Vagina (tissue), 2 donors: ENCODE results near the gene GIPC3. TPM values are rescaled to one million over a fixed set of nuclear protein-coding genes. Genes with fewer than 3 reads are reported as not detected.

ENCODE experiments used
- DNase-seq, 2 donors: peaks; one replicate each; pipeline ENCODE4 v3.0.0-alpha.2; 2017; ENCODE audit errors: extremely low spot score in 2 of 2
- H3K27ac ChIP-seq: fragments of 200-600 bp; sonication (generic); one replicate; pipeline ENCODE4 v1.5.1; 2019
- H3K27me3 ChIP-seq: fragments of 200-600 bp; sonication (generic); one replicate; pipeline ENCODE4 v1.5.1; 2019
- H3K36me3 ChIP-seq, 2 donors: fragments of 200-600 bp; sonication (generic); one replicate each; pipeline ENCODE4 v1.5.1; 2017 to 2019
- H3K4me1 ChIP-seq: fragments of 200-600 bp; sonication (generic); one replicate; pipeline ENCODE4 v1.5.1; 2019
- H3K4me3 ChIP-seq, 2 donors: fragments of 200-600 bp; sonication (generic); 1 replicate in 1 of 2; 2 replicates in 1 of 2; pipeline ENCODE4 v1.5.1; 2016 to 2019
- H3K9me3 ChIP-seq: fragments of 200-600 bp; sonication (generic); one replicate; pipeline ENCODE4 v1.5.1; 2019
- POLR2A ChIP-seq, 2 donors: fragments of 450-650 bp; IDR thresholded peaks; one replicate each; pipeline ENCODE4 v1.6.1; 2017; ENCODE audit warnings: antibody characterized with exemption in 2 of 2, mild to moderate bottlenecking in 2 of 2, moderate library complexity in 2 of 2
- POLR2AphosphoS5 ChIP-seq, 2 donors: sonication (generic); formaldehyde crosslinking; IDR thresholded peaks; one replicate each; pipeline ENCODE4 v1.9.0; 2017; ENCODE audit warnings: antibody characterized with exemption in 2 of 2, mild to moderate bottlenecking in 2 of 2, low read depth in 1 of 2; ENCODE audit not compliant: insufficient read depth in 1 of 2
- intact Hi-C: fragments of 100-400 bp; cut with DNase I; formaldehyde crosslinking; loops from one replicate; pipeline ENCODE4 v1.15.1; 2023
- total RNA-seq: library from RNA; depleted of rRNA; stranded (reverse); fragments of >200 nt; gene quantifications from one replicate; pipeline ENCODE4 v1.2.3, GENCODE V29; 2016
- TF ChIP-seq, protein P1 (sequence below), 3 experiments: fragments of 450-650 bp in 2 of 3; fragments of 200-600 bp in 1 of 3; sonication (generic) in 1 of 3; IDR thresholded peaks; one replicate each; pipeline ENCODE4 v1.5.1; 2017 to 2019; ENCODE audit warnings: antibody characterized with exemption in 3 of 3, mild to moderate bottlenecking in 2 of 3, moderate library complexity in 2 of 3

The GIPC3 gene
- total RNA-seq, 1 donor from 2014 or later: 0.25 TPM

DNA sequence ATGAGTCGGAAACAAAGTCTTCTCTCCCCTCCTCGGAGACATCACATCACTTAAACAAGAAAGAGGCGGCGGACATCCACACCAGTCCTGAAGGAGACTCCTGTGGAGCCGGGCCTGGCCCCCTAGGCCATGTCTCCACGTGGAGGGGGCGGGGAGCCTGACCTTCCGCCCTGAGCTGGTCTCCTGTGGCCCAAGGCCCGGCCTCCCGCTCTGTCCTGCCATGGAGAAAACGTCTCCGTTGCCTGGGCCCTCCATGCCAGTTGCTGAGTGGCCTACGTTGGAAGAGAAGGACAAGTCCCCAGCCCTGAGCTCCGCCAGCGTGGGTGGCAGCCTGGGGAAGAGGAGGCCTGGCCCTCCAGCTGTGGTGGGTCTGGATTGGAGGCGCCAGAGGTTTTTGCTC, 46.8 kb downstream of the GIPC3 start:
- Histone ChIP-seq H3K36me3 (peaks cover 0 to 21% of the 10 kb centered on the region in 2 donors), H3K4me3 (no peak overlapping the region), H3K27me3 (no peaks in the 10 kb centered on the region), H3K4me1 (no peaks in the 10 kb centered on the region), H3K27ac (no peak overlapping the region), H3K9me3 (no peaks in the 10 kb centered on the region)
- TF ChIP-seq POLR2A (IDR thresholded peaks at IDR 0.05) (no peak), POLR2AphosphoS5 (IDR thresholded peaks at IDR 0.05; ENCODE audit: insufficient read depth in 1 of 2, low read depth in 1 of 2) (no peak)
- TF ChIP-seq, protein P1, sequence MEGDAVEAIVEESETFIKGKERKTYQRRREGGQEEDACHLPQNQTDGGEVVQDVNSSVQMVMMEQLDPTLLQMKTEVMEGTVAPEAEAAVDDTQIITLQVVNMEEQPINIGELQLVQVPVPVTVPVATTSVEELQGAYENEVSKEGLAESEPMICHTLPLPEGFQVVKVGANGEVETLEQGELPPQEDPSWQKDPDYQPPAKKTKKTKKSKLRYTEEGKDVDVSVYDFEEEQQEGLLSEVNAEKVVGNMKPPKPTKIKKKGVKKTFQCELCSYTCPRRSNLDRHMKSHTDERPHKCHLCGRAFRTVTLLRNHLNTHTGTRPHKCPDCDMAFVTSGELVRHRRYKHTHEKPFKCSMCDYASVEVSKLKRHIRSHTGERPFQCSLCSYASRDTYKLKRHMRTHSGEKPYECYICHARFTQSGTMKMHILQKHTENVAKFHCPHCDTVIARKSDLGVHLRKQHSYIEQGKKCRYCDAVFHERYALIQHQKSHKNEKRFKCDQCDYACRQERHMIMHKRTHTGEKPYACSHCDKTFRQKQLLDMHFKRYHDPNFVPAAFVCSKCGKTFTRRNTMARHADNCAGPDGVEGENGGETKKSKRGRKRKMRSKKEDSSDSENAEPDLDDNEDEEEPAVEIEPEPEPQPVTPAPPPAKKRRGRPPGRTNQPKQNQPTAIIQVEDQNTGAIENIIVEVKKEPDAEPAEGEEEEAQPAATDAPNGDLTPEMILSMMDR (IDR thresholded peaks at IDR 0.05): no peak
- DNase-seq: no peak
- intact Hi-C loops: no loop called here

DNA sequence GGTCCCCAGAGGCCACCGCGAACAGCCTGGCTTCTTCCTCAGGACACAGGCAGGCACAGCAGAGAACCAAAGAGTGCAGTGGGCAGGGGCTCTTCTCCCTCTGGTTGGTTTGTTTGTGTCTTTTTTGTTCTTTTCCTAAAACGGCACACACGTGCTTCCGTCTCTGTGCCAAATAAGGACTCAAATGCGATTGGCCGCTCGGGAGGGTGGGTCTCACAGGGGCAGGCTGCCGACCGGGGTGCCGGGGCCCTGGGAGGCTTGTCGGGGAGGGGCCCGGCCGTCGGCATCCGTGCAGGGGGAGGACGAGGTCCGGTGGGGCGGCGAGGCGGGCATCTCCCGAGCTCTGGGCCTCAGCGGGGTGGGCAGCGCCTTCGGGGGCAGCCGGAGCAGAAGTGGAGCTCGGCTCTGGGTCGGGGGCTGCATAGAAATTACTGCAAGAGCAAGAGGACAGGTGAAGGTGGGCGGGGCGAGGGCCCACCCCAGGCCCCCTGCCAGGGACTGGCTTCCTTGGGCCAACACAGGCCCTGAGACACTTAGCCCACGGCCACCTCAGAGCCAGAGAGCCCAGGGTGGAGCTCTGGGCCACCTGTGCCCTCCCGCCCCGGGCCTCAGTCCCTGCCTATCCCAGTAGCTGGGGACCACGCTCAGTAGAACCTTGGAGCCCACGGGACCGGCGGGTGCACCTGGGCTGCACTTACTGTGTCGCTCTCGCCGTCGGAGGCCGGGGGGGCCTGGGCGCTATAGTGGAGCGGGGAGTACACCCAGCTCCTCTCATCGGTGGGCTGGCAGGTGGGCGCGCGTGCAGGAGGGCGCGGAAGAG, 47.7 kb downstream of the GIPC3 start:
- intact Hi-C loops: no loop called here
- Histone ChIP-seq H3K27me3 (no peaks in the 10 kb centered on the region), H3K9me3 (no peaks in the 10 kb centered on the region), H3K4me1 (no peaks in the 10 kb centered on the region), H3K36me3 (peaks cover 0 to 26% of the 10 kb centered on the region in 2 donors), H3K27ac (no peak overlapping the region), H3K4me3 (no peak overlapping the region)
- no peak for DNase-seq
- TF ChIP-seq, protein P1 (IDR thresholded peaks at IDR 0.05): no peak

DNA sequence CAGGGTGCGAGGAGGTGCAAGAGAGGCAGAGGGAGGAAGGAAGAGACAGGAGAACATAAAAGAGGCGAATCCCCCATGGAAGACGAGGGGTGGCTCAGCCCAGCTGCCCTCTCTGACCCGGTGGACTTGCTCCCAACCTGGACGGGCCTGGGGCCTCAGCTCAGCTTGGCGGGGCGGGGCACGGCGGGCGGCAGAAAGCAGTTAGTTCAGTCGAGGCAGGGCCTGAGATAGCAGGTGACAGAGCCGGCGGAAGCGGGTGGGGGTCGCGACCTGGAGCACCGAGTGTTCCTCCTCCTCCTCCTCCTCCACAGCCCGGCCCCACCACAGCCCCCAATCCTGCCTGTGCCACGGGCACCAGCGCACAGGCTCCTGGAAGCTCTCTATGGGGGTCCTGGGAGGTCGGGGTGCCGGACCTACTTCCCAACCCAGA, 48.3 kb downstream of the GIPC3 start:
- TF ChIP-seq POLR2AphosphoS5 (IDR thresholded peaks at IDR 0.05; ENCODE audit: insufficient read depth in 1 of 2, low read depth in 1 of 2) (no peak), POLR2A (IDR thresholded peaks at IDR 0.05) (no peak)
- TF ChIP-seq, protein P1 (IDR thresholded peaks at IDR 0.05): no peak
- Histone ChIP-seq H3K4me1 (no peaks in the 10 kb centered on the region), H3K36me3 (peaks cover 0 to 31% of the 10 kb centered on the region in 2 donors), H3K27me3 (no peaks in the 10 kb centered on the region), H3K27ac (no peak overlapping the region), H3K4me3 (no peak overlapping the region), H3K9me3 (no peaks in the 10 kb centered on the region)
- intact Hi-C loops: no loop called here
- DNase-seq: no peak

GRCh38 chr19:3634496-3635045, 49.3 kb downstream of the GIPC3 start:
- H3K27ac ChIP-seq: no peak overlapping the region
- intact Hi-C loops: no loop called here
- no peak overlapping the region for H3K4me3 ChIP-seq
- H3K9me3 ChIP-seq: no peaks in the 10 kb centered on the region
- H3K36me3 ChIP-seq: peaks cover 0 to 39% of the 10 kb centered on the region in 2 donors
- no peaks in the 10 kb centered on the region for H3K4me1 ChIP-seq
- TF ChIP-seq, protein P1 (IDR thresholded peaks at IDR 0.05): no peak
- TF ChIP-seq POLR2A (IDR thresholded peaks at IDR 0.05) (no peak), POLR2AphosphoS5 (IDR thresholded peaks at IDR 0.05; ENCODE audit: insufficient read depth in 1 of 2, low read depth in 1 of 2) (no peak)
- H3K27me3 ChIP-seq: no peaks in the 10 kb centered on the region
- DNase-seq: no peak

DNA sequence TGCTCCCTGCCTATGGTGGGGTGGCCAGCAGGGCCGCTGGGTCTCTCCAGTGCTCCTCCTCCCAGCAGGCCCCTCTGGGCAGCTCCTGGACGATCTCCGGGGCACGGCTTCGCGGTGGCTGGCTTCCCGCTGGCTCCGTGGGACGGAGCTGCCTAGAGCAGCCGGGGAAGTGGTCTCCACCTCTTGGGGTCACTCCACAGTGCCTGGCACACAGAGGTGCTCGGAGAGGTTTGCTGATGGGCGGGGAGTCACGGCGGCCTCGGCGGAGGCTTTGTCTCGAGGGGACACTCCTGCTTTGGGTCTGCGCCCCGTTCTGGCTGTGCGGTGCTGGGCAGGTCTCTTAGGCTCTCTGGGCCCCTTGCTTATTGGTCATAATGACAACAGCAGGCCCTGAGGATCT, 51.2 kb downstream of the GIPC3 start:
- DNase-seq: no peak
- no peaks in the 10 kb centered on the region for H3K9me3 ChIP-seq
- H3K4me1 ChIP-seq: no peaks in the 10 kb centered on the region
- intact Hi-C loops: no loop called here
- no peaks in the 10 kb centered on the region for H3K27me3 ChIP-seq
- H3K4me3 ChIP-seq: no peak overlapping the region
- H3K36me3 ChIP-seq: peaks cover 0 to 46% of the 10 kb centered on the region in 2 donors
- no peak overlapping the region for H3K27ac ChIP-seq
- TF ChIP-seq, protein P1 (IDR thresholded peaks at IDR 0.05): no peak
- no peak for TF ChIP-seq POLR2A (IDR thresholded peaks at IDR 0.05)
- no peak for TF ChIP-seq POLR2AphosphoS5 (IDR thresholded peaks at IDR 0.05; ENCODE audit: insufficient read depth in 1 of 2, low read depth in 1 of 2)
